Suprapubic skin (tissue), 3 donors: Measurements from ENCODE around the gene ANO9.

Experiments used
- CTCF ChIP-seq, 2 donors: fragments of 200-600 bp in 1 of 2; fragments of 450-650 bp in 1 of 2; sonication (generic) in 1 of 2; IDR thresholded peaks; one replicate each; pipeline ENCODE4 v1.5.1; 2016 to 2019; ENCODE audit warnings: antibody characterized with exemption in 2 of 2, mild to moderate bottlenecking in 1 of 2, moderate library complexity in 1 of 2
- POLR2AphosphoS5 ChIP-seq, 3 donors: sonication (generic); formaldehyde crosslinking; IDR thresholded peaks; one replicate each; pipeline ENCODE4 v1.6.1; 2017; ENCODE audit warnings: antibody characterized with exemption in 3 of 3

GRCh38 chr11:368414-369335 is 73.1 kb downstream of the ANO9 start:
- no peak for TF ChIP-seq POLR2AphosphoS5 (IDR thresholded peaks at IDR 0.05)
- TF ChIP-seq CTCF (IDR thresholded peaks at IDR 0.05), result no peak
